Measurements from ENCODE around the gene KCTD15.

- TF ChIP-seq REST (IDR thresholded peaks at IDR 0.05; ENCODE audit: low read depth) (no peak), EP300 (IDR thresholded peaks at IDR 0.05; ENCODE audit: borderline replicate concordance) (no peak), EGR1 (IDR thresholded peaks at IDR 0.05) (no peak), YY1 (IDR thresholded peaks at IDR 0.05; ENCODE audit: low read depth) (no peak), TAF1 (IDR thresholded peaks at IDR 0.05; ENCODE audit: low read depth) (no peak), FOXM1 (IDR thresholded peaks at IDR 0.05; ENCODE audit: borderline replicate concordance, low read depth) (no peak), TCF12 (IDR thresholded peaks at IDR 0.05; ENCODE audit: low read depth) (no peak), RAD21 (IDR thresholded peaks at IDR 0.05; ENCODE audit: low read depth) (no peak)
Observed at GRCh38 chr19:33825556-33825955, 28.9 kb downstream of the KCTD15 start.
